ENCODE results near the gene SCYL1. TPM values are rescaled to one million over a fixed set of nuclear protein-coding genes. Genes with fewer than 3 reads are reported as not detected.
A peak's percentile ranks its signal among the peaks of the same experiment; 100 is the strongest.

Gene SCYL1
- total and polyA plus RNA-seq, 12 donors = 47.4 to 130 (median 56.7) TPM

DNA sequence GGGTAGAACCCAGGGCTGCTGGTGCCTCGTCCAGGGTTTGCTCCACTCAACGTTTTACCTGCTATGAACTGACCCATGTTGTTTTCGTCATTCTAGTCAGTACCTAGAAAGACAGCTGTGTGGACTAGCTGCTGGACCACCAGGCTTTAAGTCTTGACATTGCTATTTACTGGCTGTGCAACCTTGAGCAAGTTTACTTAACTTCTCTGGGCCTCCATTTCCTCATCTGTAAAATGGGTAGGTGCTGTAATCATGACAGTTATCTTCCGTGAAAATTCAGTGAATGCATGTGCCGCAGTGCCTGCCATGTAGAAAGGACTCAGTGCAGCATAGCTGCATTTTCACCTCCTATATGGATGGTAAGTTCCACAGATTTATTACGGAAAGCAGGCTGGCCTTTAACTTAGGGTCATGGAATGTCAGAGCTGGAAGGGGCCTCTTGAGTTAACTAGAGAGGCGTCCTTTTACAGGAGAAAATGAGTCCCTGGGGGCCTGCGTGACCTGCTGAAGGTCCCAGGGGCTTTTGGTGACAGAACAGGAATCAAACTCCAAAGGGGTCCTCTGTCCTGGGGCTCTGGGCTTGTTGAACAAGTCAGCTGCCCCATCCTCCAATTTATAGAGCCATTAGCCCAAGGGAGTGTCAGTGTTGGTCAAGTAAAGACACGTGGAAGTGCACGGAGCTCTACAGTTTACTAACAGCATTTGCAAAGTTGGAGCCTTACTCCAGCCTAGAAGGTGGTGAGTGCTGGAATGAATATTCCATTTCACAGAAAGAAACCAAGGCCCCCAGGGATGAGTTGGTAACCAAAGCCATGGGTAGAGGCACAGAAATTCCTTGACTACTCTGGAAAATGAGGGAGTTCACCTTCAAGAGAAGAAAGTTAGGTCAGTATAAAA, 38.1 kb upstream of the SCYL1 start:
- TF ChIP-seq, protein P1, sequence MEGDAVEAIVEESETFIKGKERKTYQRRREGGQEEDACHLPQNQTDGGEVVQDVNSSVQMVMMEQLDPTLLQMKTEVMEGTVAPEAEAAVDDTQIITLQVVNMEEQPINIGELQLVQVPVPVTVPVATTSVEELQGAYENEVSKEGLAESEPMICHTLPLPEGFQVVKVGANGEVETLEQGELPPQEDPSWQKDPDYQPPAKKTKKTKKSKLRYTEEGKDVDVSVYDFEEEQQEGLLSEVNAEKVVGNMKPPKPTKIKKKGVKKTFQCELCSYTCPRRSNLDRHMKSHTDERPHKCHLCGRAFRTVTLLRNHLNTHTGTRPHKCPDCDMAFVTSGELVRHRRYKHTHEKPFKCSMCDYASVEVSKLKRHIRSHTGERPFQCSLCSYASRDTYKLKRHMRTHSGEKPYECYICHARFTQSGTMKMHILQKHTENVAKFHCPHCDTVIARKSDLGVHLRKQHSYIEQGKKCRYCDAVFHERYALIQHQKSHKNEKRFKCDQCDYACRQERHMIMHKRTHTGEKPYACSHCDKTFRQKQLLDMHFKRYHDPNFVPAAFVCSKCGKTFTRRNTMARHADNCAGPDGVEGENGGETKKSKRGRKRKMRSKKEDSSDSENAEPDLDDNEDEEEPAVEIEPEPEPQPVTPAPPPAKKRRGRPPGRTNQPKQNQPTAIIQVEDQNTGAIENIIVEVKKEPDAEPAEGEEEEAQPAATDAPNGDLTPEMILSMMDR (IDR thresholded peaks at IDR 0.05) = no peak
- intact Hi-C loops (cut with DNase I) = loop anchor here in 3 of 10 donors (1.0 kb wide), 3 partner anchors 8 to 10 kb away; no protein-coding TSS in a partner anchor
- peak overlapping the region in 1 of 10 donors; percentile 7 for H3K4me3 ChIP-seq
- no peak for DNase-seq
- H3K36me3 ChIP-seq = no peaks in the 10 kb centered on the region
- peaks cover 49 to 72% (median 66%) of the 10 kb centered on the region in 9 donors for H3K4me1 ChIP-seq
- peak overlapping the region; percentile 86 to 100 (median 98) for H3K27ac ChIP-seq
- H3K9me3 ChIP-seq = no peaks in the 10 kb centered on the region
- 68 to 70% methylated on average over 10 of the region's 10 CpGs for WGBS, 2 donors
- H3K27me3 ChIP-seq = no peaks in the 10 kb centered on the region
- ATAC-seq = no peak

DNA sequence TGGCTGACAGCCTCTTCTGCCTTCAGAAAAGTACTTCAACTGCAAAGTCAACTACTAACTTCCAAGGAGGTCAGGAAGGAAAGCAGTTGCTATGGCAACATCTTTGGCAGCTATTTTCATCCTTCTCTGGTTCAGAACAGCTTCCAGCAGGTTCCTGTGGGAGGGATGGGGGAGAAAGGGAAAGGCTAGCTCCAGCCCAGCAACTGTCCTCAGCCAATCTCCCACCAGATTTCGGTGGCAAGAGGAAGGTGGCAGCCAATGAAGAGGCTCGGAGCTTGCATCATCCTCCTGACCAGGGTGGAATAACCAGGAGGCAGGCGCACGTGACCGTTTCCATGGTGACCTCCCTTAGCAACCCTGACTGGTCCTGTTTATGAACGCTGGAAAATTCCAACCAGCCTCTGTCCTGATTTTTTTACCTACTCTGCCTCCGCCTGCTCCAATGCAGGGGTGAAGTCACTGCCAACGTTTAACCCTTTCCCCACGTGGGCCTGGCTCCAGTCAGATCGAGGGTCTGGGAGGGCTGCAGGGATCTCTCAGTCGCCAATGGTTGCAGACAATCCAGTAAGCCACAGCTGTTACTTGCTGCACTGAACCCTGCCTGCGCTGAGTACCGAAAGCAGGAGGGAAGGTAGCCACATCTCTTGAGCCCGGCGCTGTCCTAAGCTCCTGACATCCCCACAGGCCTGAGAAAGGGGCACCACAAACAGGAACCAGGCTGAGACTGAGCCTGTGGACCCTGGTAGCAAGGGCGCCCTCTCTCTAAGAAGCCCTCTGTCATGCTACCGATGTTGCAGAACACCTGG, 37.2 kb upstream of the SCYL1 start:
- WGBS, 2 donors = 6 to 7% methylated on average over 17 of the region's 17 CpGs
- intact Hi-C loops (cut with DNase I) = loop anchor here in 3 of 10 donors (1.0 kb wide), 3 partner anchors 8 to 10 kb away; no protein-coding TSS in a partner anchor
- ATAC-seq = peak; percentile 83 to 90 (median 89)

DNA sequence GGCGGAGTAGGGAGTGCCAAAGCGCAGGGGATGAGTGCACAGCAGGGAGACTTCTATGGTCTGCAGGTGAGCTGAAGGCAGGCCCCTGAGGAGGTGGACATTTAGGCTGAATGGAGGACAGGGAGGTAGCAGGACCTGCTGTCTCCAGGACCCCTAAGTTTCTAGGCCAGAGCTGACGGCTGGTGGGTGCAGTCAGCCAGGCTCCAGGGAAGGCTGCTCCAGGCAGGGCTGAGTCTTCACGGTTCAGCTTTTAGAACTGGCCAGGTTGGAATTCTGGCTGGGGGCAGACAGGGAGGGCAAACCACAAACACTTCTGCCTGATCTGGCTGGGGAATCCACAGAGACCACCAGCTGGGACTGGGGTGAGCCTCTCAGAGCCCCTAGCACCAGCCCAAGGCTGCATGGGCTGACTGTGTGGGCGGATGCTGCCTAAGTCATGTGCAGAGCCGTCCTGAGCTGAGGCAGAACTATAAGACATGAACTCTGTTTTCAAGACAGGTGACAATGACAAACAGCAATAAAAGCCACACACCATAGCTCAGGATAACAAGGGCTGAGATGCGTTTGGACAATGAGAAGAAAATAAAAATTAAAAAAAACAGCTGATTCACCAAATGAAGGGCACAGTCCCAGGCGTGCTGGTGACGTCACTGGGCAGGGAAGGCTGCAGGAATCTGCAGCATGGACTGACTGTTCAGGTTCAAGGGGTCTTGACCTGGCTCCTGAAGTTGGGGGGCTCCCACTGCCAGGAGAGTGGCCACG, 36.4 kb upstream of the SCYL1 start:
- H3K4me1 ChIP-seq = peaks cover 64 to 85% (median 80%) of the 10 kb centered on the region in 9 donors
- H3K4me3 ChIP-seq = peak overlapping the region in 8 of 10 donors; percentile 9 to 41 (median 25)
- H3K9me3 ChIP-seq = no peaks in the 10 kb centered on the region
- TF ChIP-seq, protein P1 (IDR thresholded peaks at IDR 0.05) = no peak
- DNase-seq (peak in 1 of 2 donors; percentile 66), ATAC-seq (no peak)
- 21 to 35% methylated on average over 10 of the region's 10 CpGs for WGBS, 2 donors
- intact Hi-C loops (cut with DNase I) = no loop called here
- H3K36me3 ChIP-seq = no peaks in the 10 kb centered on the region
- H3K27ac ChIP-seq = peak overlapping the region; percentile 88 to 100 (median 99)
- H3K27me3 ChIP-seq = no peaks in the 10 kb centered on the region

More for the DNA sequence above, 37.2 kb upstream of the SCYL1 start:
- Histone ChIP-seq H3K4me3 (peak overlapping the region in 8 of 10 donors; percentile 9 to 41 (median 25)), H3K9me3 (no peaks in the 10 kb centered on the region), H3K27ac (peak overlapping the region; percentile 88 to 100 (median 99)), H3K4me1 (peaks cover 56 to 77% (median 72%) of the 10 kb centered on the region in 9 donors), H3K27me3 (no peaks in the 10 kb centered on the region), H3K36me3 (no peaks in the 10 kb centered on the region)
- TF ChIP-seq, protein P1 (IDR thresholded peaks at IDR 0.05) = no peak
- peak; percentile 93 to 99 for DNase-seq

Measured in heart right ventricle (tissue), 16 donors.